WI38 (cell line): ENCODE results near the gene CNTRL.

Experiments
- H3K4me3 ChIP-seq: 2 replicates; pipeline ENCODE4 v1.5.1; 2011; ENCODE audit warnings: low read depth, mild to moderate bottlenecking, control low read depth, low read length
- CTCF ChIP-seq: IDR thresholded peaks from 2 replicates; pipeline ENCODE4 v1.5.1; 2012; ENCODE audit warnings: low read depth, mild to moderate bottlenecking, control low read depth, low read length

The CNTRL gene

DNA sequence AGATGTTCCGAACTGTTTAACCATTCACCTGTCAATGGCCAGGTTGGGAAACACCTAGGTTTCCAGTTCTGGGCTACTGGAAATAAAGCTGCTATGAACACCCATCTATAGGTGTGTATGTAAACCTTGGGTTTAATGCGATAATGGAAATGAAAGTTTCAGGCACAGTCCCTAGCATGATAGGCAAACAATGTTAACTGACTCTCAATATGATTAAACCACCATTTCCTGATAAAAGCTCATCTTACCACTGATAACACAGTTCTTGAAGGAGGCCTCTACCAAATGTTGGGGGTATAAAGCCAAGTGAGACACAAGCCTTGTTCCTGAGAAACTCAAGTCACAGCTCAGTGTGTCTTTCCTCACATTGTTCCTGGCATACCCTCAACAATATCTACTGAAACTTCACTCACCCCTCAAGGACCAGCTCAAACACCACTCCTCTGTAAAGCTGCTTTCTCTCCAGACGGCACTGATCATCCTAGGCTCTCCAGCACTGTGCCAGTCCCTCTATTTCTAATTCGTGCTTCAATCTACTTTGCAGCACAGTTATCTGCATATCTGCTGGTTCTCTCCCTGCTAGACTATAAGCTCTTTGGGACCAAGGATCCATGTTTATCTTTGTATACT, 111.1 kb downstream of the CNTRL start:
- H3K4me3 ChIP-seq: no peak overlapping the region
- TF ChIP-seq CTCF: no peak

DNA sequence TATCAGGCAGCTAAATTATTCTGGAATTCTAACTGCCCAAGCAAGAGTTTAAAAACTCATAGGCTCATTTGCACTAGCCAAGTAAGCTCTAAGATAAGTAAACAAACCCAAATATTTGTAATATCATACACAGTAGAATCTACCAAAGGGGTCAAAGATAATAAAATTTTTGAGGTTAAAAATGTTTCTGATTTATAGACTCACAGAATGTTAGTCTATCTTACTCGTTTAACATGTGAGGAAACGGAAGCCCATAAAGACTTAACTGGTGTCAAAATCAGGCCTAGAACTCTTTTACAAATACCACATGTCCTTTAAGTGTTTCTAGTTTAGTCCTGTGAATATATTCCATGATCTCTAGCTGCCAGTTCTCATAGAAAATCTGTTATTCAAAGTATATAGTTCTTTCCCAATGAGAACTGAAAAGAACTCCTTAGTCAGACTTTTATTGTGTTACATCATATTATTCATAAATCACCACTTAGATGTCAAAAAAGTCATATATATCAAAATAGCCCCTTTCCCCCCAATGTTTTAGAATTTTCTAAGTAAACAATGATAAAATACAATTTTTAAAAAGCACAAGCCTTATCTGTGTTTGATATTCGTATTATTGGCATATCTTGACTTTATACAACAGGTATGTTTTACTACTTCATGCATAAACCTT, 113.0 kb downstream of the CNTRL start:
- H3K4me3 ChIP-seq: no peak overlapping the region
- no peak for TF ChIP-seq CTCF

DNA sequence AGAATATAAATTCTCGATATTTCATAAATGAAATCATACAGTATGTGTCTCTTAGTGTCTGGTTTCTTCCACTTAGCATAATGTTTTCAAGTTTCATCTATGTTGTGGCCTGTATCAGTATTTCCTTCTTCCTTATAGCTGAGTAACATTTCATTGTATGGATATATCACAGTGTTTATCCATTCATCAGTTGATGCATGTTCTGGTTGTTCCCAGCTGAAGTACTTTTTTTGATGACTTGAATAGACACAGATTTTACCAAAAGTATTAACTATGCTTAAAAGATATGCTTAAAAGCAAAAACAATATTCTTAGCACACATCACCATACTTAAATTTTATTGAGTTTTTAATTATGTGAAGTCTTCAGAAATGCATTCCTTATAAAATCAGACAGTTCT, 114.3 kb downstream of the CNTRL start:
- TF ChIP-seq CTCF: no peak
- H3K4me3 ChIP-seq: no peak overlapping the region

- TF ChIP-seq CTCF: no peak
- no peak overlapping the region for H3K4me3 ChIP-seq
Measured at GRCh38 chr9:121189660-121190059, 114.9 kb downstream of the CNTRL start.

- TF ChIP-seq CTCF: no peak
- H3K4me3 ChIP-seq: no peak overlapping the region
Measured at GRCh38 chr9:121191235-121191634, 116.5 kb downstream of the CNTRL start.

GRCh38 chr9:121192518-121192917, 117.8 kb downstream of the CNTRL start:
- no peak overlapping the region for H3K4me3 ChIP-seq
- TF ChIP-seq CTCF: no peak

DNA sequence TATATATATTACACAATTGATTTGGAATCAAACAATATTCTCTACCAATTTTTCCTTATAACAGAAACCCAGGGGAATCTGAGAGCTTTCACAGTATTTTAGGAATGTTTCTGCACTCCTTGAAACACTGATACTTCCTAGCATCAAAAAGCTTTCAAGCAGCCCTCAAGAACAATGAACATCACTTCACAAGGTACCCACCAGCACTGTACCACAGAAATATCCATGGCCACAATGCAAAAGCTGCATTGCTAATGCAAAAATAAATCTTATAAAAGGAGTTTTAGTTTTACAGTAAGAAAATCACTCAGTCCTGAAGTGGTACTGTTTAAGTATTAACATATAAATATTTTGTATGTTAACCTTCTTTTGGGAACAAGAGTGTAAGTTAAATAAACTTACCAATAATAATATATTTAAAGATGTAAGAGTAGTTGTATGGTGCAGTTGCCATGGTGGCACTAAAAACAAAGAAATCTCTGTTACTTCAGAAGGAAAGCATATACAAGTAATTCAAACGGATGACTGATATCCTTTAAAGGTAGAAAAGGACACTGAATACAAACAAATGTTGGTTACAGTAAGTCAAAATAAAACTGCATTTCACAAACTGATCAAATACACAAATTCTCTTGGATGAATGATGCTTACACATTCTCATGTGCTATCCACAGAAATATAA, 118.3 kb downstream of the CNTRL start:
- no peak overlapping the region for H3K4me3 ChIP-seq
- no peak for TF ChIP-seq CTCF
